Hepatocyte (in vitro differentiated cells): ENCODE measurements around the gene SLC19A1.

Experiments used
- CTCF ChIP-seq: fragments of 200-600 bp; sonication (generic); IDR thresholded peaks from 2 replicates; pipeline ENCODE4 v1.5.1; 2016; ENCODE audit warnings: antibody characterized with exemption, mild to moderate bottlenecking; ENCODE audit not compliant: poor library complexity
- EZH2 ChIP-seq: fragments of 200-600 bp; sonication (generic); IDR thresholded peaks from 2 replicates; pipeline ENCODE4 v1.6.1; 2016; ENCODE audit warnings: antibody characterized with exemption, mild to moderate bottlenecking, borderline replicate concordance
- EZH2phosphoT487 ChIP-seq: fragments of 200-600 bp; sonication (generic); IDR thresholded peaks from one replicate; pipeline ENCODE4 v1.6.1; 2018; ENCODE audit warnings: antibody characterized with exemption, mild to moderate bottlenecking, low read depth, moderate library complexity; ENCODE audit not compliant: unreplicated experiment, severe bottlenecking

GRCh38 chr21:45541221-45542039 is 810 bp downstream of the SLC19A1 start:
- TF ChIP-seq CTCF: no peak
- no peak for TF ChIP-seq EZH2phosphoT487
- no peak for TF ChIP-seq EZH2
